Activated effector memory CD4-positive, alpha-beta T cell treated with Interleukin-2 at 50 U/mL for 16 hours (primary cell): ENCODE measurements around the gene NAP1L1.

Source experiments
- DNase-seq: peaks from one replicate; pipeline ENCODE4 v3.0.0-alpha.2; 2020

NAP1L1 gene

GRCh38 chr12:76037130-76038103 lies 47.1 kb downstream of the NAP1L1 start:
- DNase-seq, result no peak

- no peak for DNase-seq
Observed at GRCh38 chr12:76035045-76035444, 49.4 kb downstream of the NAP1L1 start.

DNA sequence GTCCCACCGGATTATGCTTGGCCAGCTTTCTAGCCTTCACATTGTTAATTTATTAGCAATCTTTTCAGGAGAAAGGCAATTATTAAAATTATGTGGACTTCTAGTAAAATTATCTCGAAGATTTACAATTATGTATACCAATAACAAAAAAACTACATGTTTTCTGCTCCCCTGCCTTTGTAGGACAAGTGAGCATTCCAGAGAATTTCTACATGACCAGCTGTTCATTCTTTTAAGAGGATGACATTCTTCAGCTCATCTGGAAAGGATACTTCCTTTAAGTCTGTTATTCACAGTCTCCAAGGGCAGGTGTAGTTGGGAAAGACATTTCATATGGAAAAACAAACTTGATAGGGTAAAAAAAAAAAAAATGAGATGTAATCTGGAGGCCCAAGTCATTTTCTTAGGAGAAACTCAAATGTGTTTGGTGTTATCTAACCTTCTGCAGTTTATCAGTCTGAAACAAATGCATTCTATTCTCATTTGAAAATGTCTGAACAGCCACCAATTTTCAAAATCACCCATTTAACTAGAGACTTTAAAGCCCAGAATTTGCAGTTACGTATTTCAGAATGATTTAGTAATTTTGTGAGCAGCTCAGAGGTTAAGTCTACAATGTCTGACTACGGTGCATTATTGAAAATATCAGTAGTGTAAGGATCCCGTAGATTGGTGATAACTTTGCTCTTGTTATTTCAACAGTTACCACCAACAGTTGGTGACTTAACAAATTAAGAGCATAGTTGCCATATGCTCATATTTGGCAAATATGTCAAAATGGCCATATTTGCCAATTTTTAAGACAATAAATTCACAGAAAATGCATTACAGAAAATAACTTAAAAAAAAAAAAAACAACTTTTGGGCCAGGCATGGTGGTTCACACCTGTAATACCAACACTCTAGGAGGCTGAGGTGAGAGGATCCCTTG lies 51.1 kb downstream of the NAP1L1 start:
- no peak for DNase-seq

- peak; percentile 28 for DNase-seq
Observed at GRCh38 chr12:76032043-76032981, 52.2 kb downstream of the NAP1L1 start.

DNA sequence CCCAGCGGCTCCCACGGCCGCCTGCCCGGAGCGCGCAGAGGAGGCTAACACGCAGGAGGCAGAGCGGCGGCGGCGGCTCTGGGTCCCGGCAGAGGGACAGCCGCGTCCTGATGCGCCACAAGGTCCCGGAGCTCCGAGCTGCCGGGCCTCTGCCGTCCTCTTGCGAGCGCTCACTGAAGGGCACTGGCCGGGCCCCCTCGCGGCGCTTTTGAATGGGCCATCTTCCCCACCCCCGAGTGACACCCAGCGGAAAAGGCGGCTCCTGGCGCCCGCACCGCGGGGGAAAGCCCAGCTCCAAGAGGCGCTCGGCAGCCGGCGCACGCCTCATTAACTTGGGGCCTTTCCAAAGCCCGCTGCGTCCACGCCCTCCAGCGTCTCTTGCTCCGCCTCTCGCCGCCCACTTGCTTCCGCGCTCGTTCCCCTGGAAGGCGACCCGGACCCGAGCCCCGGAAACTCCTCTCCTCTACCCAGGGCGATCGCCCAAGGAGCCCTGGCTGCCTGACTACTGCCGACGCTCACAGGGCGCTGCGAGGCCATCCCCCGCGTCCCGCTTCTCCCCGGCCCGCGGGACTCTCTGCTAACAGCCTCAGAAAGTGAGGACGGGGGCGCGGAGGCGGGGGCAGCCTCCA lies 53.0 kb downstream of the NAP1L1 start, which contains the start of gene PHLDA1:
Gene PHLDA1 (minus strand): TSS at position 363 of the 629 bp plus-strand sequence.
- peak; percentile 87 for DNase-seq

DNA sequence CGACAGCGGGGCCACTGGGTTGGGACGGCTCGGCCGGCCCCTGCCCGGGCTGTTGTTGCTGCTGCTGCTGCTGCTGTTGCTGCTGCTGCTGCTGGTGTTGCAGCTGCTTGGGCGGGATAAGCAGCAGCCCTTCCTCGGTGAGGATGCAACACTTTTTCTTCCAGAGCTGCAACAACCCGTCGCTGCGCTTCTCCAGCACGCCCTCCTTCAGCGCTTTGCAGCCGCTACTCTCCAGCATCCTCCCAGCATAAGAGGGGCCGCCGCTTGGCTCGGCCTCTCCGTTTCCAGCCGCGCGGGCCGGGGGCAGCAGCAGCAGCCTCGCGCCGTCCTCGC lies 53.4 kb downstream of the NAP1L1 start:
- no peak for DNase-seq

- peak; percentile 53 for DNase-seq
Observed at GRCh38 chr12:76030341-76031080, 54.0 kb downstream of the NAP1L1 start.

DNA sequence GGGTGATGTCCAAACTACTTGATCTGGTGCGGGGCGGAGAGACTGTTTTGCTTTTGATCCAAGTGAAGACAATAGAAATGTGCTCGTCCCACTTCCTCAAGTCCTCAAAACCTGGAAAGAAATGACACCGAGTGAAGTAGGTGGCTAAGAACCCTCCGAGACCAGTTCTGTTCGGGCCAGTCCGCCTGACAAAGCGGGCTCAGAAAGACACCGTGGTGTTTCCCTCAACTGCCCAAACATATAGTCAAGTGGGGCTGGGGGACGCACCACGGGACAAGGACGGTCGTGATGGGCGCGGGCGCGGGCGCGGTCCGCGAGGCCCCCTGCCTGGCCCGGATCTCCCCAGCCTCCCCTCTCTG lies 54.5 kb downstream of the NAP1L1 start:
- DNase-seq, result no peak

DNA sequence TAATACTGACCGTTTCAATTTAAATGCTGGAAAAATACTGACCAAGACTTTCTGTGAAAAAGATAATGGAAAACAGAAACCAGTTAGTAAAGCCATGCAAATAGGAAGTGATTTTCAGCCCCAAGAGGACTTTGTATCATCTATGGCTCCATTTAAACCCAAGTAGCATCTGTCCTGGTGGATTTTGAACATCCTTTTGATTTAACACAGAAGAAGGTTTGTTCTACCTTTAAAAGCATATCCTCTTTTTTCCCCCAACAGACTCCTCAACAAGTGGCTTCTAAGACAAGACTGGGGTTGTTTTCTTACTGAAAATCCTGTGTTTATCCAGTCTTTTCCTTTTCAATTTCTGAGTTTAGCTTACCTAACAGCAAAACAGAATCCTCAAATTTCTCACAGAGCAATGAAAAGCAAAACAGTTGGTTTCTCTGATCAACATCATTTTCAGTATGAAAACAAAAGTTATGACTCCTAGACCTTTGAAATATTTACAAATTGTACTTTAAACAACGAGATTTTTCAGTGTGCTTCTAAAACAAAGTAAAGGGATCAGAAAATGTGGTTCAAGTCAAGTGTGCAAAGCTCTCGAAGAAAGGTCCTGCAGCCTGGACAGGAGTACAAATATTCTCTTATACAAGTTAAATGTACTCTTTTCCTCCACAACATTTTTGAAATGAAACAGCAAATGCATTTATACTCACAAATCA lies 55.8 kb downstream of the NAP1L1 start:
- no peak for DNase-seq

DNA sequence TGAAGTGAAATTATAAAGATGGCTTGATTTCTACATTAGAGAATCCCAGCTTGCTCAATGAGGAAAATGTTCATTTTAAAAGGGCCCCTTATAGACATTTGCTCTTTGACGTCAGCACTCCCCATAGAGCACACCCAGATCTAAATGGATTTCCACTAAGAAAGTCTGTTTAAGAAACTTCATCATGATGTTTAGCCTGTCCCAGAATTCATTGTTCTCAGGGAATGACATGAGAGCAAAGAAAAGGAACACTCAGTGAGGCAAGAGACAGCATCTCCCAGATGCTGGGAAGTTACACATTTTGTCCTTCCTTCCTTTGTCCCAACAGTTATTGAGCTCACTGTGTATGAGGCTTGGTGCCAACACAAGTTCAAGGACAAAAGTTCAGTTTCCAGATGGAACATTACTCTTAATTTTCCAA lies 57.8 kb downstream of the NAP1L1 start:
- no peak for DNase-seq

- DNase-seq, result no peak
Observed at GRCh38 chr12:76025601-76026575, 58.6 kb downstream of the NAP1L1 start.

DNA sequence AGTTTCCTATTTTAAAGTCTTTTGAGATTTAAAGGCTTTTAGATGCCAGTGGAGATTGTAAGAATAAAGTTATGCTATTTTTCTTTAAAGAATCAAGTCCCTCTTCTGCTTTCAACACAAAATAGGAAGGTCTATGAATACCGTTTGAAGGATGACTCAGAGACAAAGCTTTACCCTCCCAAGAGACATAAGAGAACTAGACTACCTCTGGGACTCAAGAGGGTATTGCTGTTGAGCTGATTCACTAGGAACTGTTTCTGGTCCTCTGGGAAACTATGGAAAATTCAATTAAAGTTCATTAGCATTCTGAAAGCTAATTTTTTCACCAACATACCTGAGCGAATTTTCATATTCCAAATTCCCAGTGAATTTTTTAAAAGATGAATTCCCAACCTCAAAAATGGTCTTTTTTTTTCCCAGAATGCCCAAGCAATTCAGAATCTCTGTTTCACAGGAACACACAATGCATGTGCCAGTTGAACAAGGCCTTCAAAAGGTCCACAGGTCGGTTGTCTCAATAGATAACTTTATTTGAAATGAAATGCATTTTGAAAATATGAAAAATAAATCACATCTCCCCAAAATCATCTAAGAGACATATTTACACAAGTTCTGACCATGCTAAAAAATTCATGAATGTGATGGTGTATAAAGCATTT lies 59.4 kb downstream of the NAP1L1 start:
- no peak for DNase-seq

GRCh38 chr12:76024102-76024781 lies 60.2 kb downstream of the NAP1L1 start:
- DNase-seq, result no peak

DNA sequence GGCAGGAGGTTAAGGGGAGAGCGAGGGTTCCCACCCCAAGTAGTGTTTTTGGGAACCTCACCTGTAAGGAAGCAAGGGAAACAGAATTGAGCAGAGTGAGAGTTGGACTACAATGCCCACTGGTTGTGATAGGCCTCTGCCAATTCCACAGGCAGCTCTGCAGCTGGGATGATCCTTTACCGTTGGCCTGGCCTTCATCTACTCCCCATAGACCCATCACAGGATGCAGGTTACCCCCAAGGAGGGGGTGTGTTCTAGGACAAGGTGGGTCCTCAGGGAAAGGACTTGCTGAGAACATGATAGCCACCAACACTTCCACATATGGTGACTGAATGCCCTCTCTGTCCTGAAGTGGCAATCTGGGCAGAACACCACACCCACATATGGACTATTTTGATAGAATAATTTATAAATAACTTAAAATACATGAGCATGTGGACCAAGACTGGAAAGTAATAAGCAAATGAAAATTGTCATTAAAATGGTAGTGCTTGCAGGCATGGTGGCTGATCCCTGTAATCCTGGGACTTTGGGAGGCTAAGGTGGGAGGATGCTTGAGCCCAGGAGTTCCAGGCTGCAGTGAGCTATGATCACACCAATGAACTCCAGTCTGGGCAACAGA lies 61.3 kb downstream of the NAP1L1 start:
- DNase-seq, result no peak

DNA sequence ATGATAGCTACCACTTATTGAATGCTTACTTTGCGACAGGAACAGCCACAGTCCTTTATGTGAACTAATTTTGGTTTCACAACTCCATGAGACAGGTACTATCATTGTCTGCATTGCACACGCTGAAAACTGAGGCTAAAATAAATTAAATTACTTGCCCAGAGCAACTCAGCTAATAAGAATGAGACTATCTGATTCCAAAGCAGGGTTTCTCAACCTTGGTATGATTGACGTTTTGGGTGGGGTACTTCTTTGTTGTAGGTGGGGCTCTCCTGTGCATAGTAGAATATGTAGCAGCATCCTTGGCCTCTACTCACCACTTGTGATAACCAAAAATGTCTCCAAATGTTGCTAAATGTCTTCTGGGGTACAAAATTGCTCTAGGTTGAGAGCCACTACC lies 62.0 kb downstream of the NAP1L1 start:
- DNase-seq, result no peak

DNA sequence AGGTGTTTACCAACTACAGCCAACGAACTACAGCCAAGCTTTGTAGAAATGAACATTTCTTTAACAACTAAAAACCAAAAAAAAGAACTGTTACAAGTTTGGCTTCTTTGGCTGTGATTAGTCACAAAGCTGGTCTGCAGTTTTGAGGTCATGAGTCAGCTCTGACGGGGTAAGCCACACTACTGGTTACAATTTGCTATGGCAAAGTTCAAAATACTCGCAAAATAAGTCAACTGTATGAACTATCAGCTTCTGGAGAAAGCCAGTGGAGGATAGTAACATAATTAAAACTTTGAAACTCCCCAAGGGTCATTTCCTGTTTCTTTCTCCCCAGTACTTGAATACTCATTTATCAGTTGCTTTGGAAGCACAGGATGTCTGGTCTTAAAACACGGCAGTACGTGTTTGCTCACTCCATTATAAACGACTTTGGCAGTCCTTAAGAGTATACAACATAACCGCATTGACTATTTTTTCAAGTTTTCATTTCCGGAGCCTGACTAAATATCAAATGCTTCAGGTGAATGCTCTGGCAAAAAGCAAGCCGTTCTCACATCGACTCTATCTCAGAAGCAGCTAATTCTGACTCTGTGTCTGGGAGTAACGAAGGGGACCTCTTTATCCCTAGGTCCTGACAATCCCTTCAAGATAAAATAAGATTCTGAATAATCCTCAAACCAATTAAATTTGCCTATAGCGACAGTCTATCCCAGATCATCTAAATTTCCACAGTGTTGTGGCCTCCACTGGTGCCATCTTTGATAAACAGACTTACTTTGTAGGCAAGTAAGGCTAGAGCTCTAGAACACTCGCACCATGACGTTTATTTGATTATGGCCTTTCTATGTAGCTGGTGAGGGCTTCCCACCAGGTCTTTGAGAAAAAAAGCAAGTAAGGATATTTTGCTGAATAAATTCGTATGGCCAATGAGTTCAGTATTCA lies 63.5 kb downstream of the NAP1L1 start:
- peak; percentile 46 for DNase-seq
